ENCODE results near the gene GNAS-AS1. TPM values are rescaled to one million over a fixed set of nuclear protein-coding genes. Genes with fewer than 3 reads are reported as not detected.

Gene GNAS-AS1
- total RNA-seq (2021; fragmentation: NEBNext Ultra II Directional; extraction: Animal tissue kit (Norgen Biotek cat#: 25700)), result 1 to 10 TPM; 1.0 to 1.5 (median 1.3) TPM
- long read RNA-seq, result 0 reads

DNA sequence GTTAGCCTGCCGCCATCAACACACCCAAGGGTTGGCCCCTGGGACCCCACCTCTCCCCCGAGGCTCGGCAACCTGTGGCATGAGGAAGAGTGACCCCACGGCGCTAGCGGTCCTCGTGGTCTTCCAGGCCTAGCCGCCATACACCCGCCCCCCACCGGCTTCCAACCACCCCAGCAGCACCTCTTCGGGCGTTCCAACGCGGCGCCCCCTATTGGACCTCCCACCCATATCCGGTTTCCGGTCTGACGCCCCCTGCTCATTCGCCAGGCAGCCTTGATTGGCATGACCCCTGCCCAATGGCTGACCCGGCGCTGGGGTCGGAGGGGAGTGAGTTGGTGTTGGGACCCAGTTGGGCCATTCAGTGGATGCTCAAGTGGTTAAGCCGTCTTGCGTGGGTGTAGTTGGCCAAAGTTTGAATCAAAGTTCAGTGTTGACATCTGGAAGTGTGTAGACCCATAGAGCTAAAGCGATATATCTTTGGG, at the start of gene GNAS-AS1:
Gene GNAS-AS1 (minus strand): TSS at position 210 of the 482 bp plus-strand sequence.
- Mint-ChIP-seq H3K27ac (peak within 1 kb of the TSS; percentile 70), H3K4me3 (peak within 1 kb of the TSS; percentile 94), H3K4me1 (ENCODE audit: low read depth) (peaks cover 20% of the 10 kb centered on the region), H3K27me3 (ENCODE audit: insufficient read depth) (peaks cover 32% of the 10 kb centered on the region), H3K9me3 (peaks cover 9% of the 10 kb centered on the region; the same call in 1 of the 2 replicates), H3K36me3 (ENCODE audit: low read depth) (no peaks in the 10 kb centered on the region)
- TF ChIP-seq, protein P1, sequence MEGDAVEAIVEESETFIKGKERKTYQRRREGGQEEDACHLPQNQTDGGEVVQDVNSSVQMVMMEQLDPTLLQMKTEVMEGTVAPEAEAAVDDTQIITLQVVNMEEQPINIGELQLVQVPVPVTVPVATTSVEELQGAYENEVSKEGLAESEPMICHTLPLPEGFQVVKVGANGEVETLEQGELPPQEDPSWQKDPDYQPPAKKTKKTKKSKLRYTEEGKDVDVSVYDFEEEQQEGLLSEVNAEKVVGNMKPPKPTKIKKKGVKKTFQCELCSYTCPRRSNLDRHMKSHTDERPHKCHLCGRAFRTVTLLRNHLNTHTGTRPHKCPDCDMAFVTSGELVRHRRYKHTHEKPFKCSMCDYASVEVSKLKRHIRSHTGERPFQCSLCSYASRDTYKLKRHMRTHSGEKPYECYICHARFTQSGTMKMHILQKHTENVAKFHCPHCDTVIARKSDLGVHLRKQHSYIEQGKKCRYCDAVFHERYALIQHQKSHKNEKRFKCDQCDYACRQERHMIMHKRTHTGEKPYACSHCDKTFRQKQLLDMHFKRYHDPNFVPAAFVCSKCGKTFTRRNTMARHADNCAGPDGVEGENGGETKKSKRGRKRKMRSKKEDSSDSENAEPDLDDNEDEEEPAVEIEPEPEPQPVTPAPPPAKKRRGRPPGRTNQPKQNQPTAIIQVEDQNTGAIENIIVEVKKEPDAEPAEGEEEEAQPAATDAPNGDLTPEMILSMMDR (IDR thresholded peaks at IDR 0.05), result peak; percentile 57; the same call in 1 of the 2 replicates
- peak; percentile 83 for DNase-seq

DNA sequence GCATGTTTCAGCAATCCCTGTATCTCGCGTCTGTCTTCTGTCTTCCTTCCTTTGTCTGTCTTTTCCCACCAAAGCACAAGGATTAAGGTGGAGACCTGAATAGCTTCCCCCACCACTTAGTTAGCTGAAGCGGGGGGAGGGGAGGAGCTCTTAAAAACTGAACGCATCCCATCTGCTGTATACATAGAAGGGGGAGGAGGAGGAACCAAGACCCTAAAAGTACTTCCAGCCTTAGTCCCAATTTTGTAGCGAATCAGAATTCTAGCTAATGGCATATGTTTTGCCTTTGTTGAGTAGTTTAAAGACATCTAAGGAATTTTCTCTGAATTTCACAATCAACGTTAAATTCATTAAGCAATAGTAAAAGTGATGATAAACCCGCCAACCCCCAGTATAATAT, 49.7 kb upstream of the GNAS-AS1 start:
- TF ChIP-seq, protein P1 (IDR thresholded peaks at IDR 0.05), result no peak
- peaks cover 1% of the 10 kb centered on the region; the same call in 1 of the 2 replicates for H3K27me3 Mint-ChIP-seq (ENCODE audit: insufficient read depth)
- peaks cover 53% of the 10 kb centered on the region for H3K36me3 Mint-ChIP-seq (ENCODE audit: low read depth)
- H3K9me3 Mint-ChIP-seq, result no peaks in the 10 kb centered on the region
- peaks cover 66% of the 10 kb centered on the region for H3K4me1 Mint-ChIP-seq (ENCODE audit: low read depth)
- no peak overlapping the region; the same call in 1 of the 2 replicates for H3K4me3 Mint-ChIP-seq
- no peak for DNase-seq
- H3K27ac Mint-ChIP-seq, result no peak overlapping the region

DNA sequence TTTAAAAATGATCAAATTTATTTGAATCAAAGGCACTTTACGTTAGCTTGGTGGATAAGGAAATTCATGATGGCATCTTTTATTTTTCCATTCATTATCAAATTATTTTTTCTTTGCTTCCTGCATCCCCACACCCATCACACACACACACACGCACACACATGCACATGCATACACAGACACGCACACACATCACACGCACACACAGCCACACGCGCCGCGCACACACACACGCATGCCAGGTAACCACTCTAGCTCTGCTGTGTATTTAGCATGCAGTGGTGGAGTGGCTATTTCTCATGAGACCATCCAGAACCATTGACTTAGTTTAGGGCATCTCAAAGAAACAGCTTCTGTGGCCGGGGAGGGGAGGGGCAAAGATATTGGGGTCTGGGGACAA, 48.8 kb upstream of the GNAS-AS1 start:
- TF ChIP-seq, protein P1 (IDR thresholded peaks at IDR 0.05), result no peak
- H3K27ac Mint-ChIP-seq, result peak overlapping the region; percentile 27; the same call in 1 of the 2 replicates
- peaks cover 45% of the 10 kb centered on the region for H3K36me3 Mint-ChIP-seq (ENCODE audit: low read depth)
- no peak overlapping the region for H3K4me3 Mint-ChIP-seq
- H3K27me3 Mint-ChIP-seq (ENCODE audit: insufficient read depth), result 0 out of 2 replicates have a peak, but pooled peaks cover 1% of the 10 kb centered on the region
- DNase-seq, result no peak
- H3K4me1 Mint-ChIP-seq (ENCODE audit: low read depth), result peaks cover 68% of the 10 kb centered on the region
- no peaks in the 10 kb centered on the region for H3K9me3 Mint-ChIP-seq

DNA sequence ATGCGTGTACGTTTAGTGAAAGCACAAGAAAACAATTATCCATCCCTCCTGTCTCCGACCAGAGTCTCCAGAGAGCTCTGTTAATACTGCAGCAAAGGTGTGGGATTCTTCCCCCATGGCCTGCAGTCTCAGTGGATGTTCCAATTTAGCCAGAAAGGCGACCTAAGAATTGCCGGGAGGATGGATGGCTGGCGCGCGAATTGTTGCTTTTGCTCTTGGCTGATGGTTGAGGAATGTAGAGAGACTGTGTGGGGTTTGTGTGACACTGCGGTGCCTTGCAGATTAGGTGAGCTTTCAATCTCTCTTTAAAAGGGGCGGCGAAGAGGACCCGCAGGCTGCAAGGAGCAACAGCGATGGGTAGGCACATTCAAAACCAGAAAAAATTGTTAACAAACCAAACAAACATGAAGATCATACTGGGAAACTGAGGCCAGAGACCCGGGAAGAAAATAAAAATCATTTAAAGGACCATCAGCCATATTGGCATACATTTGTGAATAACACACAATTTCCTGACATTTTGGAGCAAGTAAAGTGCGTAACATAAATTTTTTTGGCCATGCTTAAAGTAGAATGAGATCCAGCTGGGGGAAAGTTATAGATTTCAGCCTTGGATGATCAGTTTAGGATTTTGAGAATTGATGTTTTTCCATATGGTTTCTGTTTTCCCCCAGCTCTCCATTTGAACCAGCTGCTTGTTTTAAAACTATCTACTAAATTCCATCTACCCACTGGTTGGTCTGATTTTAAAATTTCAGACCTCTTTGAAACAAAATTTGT, 48.1 kb upstream of the GNAS-AS1 start:
- Mint-ChIP-seq H3K9me3 (no peaks in the 10 kb centered on the region), H3K27ac (0 out of 2 replicates have a peak overlapping the region, but pooled peaks have one; percentile 20), H3K36me3 (ENCODE audit: low read depth) (peaks cover 45% of the 10 kb centered on the region), H3K4me3 (no peak overlapping the region), H3K4me1 (ENCODE audit: low read depth) (peaks cover 75% of the 10 kb centered on the region), H3K27me3 (ENCODE audit: insufficient read depth) (0 out of 2 replicates have a peak, but pooled peaks cover 1% of the 10 kb centered on the region)
- no peak for DNase-seq
- TF ChIP-seq, protein P1 (IDR thresholded peaks at IDR 0.05), result no peak

DNA sequence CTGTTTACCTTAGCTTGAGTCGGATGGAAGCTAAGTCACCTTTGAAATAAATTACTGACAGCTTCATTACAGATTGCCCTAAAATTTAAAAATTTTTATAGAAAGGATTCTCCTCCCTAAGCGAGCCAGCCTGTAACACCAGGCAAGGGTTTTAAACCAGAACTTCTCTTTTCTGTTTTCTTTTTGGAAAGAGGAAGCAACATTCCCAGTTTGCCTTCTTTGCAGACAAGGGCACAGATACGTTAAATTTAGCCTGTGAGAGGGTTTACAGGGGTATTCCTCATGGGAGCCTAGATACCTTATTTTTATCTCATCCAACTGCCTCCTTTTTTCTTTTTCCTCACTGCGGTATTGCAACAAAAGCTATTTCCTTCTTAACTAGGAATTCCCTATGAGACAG, 46.8 kb upstream of the GNAS-AS1 start:
- H3K27ac Mint-ChIP-seq, result peak overlapping the region; percentile 49; the same call in 1 of the 2 replicates

More for the DNA sequence above, 46.8 kb upstream of the GNAS-AS1 start:
- Mint-ChIP-seq H3K4me3 (no peak overlapping the region), H3K9me3 (no peaks in the 10 kb centered on the region), H3K27me3 (ENCODE audit: insufficient read depth) (peaks cover 3% of the 10 kb centered on the region), H3K4me1 (ENCODE audit: low read depth) (peaks cover 77% of the 10 kb centered on the region), H3K36me3 (ENCODE audit: low read depth) (peaks cover 41% of the 10 kb centered on the region)
- no peak for DNase-seq
- TF ChIP-seq, protein P1 (IDR thresholded peaks at IDR 0.05), result no peak
